HepG2 (cell line): ENCODE results near the gene TTC29. TPM values are rescaled to one million over a fixed set of nuclear protein-coding genes. Genes with fewer than 3 reads are reported as not detected.

Source experiments
- ATAC-seq: fragments of 200-7000 bp; cut with Tn5 transposase; 3 replicates; pipeline ENCODE4 v1.9.1; 2020; ENCODE audit warnings: mild to moderate bottlenecking, moderate library complexity
- BruUV-seq: library from RNA; stranded (reverse); fragments of 400-500 nt; replicated peaks from 2 replicates; lab custom pipeline; 2021; lab: Mats Ljungman, UMichigan
- CTCF ChIA-PET: fragments of 300-600 bp; formaldehyde crosslinking; extraction: SDS; loops from one replicate; lab custom pipeline; 2021; ENCODE audit warnings: low total read pairs, inconsistent platforms, low intra/inter-chr PET ratio; lab: Yijun Ruan, JAX
- POLR2A ChIA-PET: fragments of 350-600 bp; sonication (Branson Sonifier 250); formaldehyde crosslinking; loops from one replicate; lab custom pipeline; 2020; ENCODE audit warnings: antibody characterized with exemption, inconsistent platforms; lab: Yijun Ruan, JAX
- DNase-seq: peaks from one replicate; pipeline ENCODE4 v3.0.0-alpha.2; 2015; ENCODE audit warnings: low spot score
- FAIRE-seq: peaks from 3 replicates; lab custom pipeline; 2011; peaks lifted over from hg19 to GRCh38; lab: Jason Lieb, UNC
- H2AFZ ChIP-seq: one replicate; pipeline ENCODE4 v1.6.1; 2011; ENCODE audit warnings: low read length, inconsistent platforms
- H3K27ac ChIP-seq: fragments of 300-600 bp; 3 replicates; pipeline ENCODE4 v1.8.0; 2011; ENCODE audit warnings: mixed run types, mild to moderate bottlenecking, mixed read lengths, low read length, inconsistent platforms; ENCODE audit not compliant: insufficient read depth; ENCODE audit errors: extremely low read length
- H3K27me3 ChIP-seq, 2 experiments: fragments of 200-600 bp in 1 of 2; 2 replicates in 1 of 2; 3 replicates in 1 of 2; pipeline versions ENCODE4 v1.6.0 to v1.8.0; 2011; ENCODE audit warnings: low read length in 2 of 2, mild to moderate bottlenecking in 2 of 2, moderate library complexity in 2 of 2, inconsistent platforms in 1 of 2; ENCODE audit not compliant: insufficient read depth in 2 of 2, control insufficient read depth in 1 of 2
- H3K36me3 ChIP-seq, 2 experiments: fragments of 200-600 bp in 1 of 2; replicated peaks in 1 of 2; 2 replicates in 1 of 2; 3 replicates in 1 of 2; pipeline versions ENCODE4 v1.5.1 to v1.8.0; 2011; ENCODE audit warnings: low read length in 2 of 2, inconsistent platforms in 1 of 2; ENCODE audit not compliant: insufficient read depth in 2 of 2, control insufficient read depth in 1 of 2
- H3K4me1 ChIP-seq: 2 replicates; pipeline ENCODE4 v1.5.1; 2012; ENCODE audit warnings: low read length, inconsistent platforms; ENCODE audit not compliant: insufficient read depth
- H3K4me2 ChIP-seq: 2 replicates; pipeline ENCODE4 v1.6.0; 2011; ENCODE audit warnings: low read depth, low read length, inconsistent platforms
- H3K4me3 ChIP-seq, 3 experiments: fragments of 200-600 bp in 1 of 3; sonication (generic), shearing (Covaris generic) in 1 of 3; replicated peaks in 1 of 3; 2 replicates each; pipeline ENCODE4 v1.5.1; 2011 to 2016; ENCODE audit warnings: low read length in 3 of 3, inconsistent platforms in 2 of 3, low read depth in 2 of 3, mild to moderate bottlenecking in 2 of 3, control low read depth in 1 of 3, mixed read lengths in 1 of 3; ENCODE audit not compliant: insufficient read depth in 1 of 3
- H3K79me2 ChIP-seq: one replicate; pipeline ENCODE4 v1.6.1; 2011; ENCODE audit warnings: low read length, inconsistent platforms; ENCODE audit not compliant: insufficient read depth
- H3K9ac ChIP-seq: 2 replicates; pipeline ENCODE4 v1.6.0; 2011; ENCODE audit warnings: mild to moderate bottlenecking, low read depth, low read length, inconsistent platforms; ENCODE audit not compliant: insufficient read depth
- H3K9me3 ChIP-seq: 2 replicates; pipeline ENCODE4 v1.5.1; 2012; ENCODE audit warnings: mild to moderate bottlenecking, low read length
- H4K20me1 ChIP-seq: 2 replicates; pipeline ENCODE4 v1.6.0; 2011; ENCODE audit warnings: inconsistent platforms, mild to moderate bottlenecking, low read length, moderate library complexity; ENCODE audit not compliant: insufficient read depth
- ATM ChIP-seq: fragments of 450-650 bp; IDR thresholded peaks from 2 replicates; pipeline ENCODE4 v1.7.1; 2017; ENCODE audit warnings: mild to moderate bottlenecking, borderline replicate concordance
- HBP1 ChIP-seq: IDR thresholded peaks from 2 replicates; pipeline ENCODE4 v1.6.1; 2016; ENCODE audit warnings: low read depth, control low read depth
- HHEX ChIP-seq: IDR thresholded peaks from 2 replicates; pipeline ENCODE4 v1.6.1; 2016; ENCODE audit warnings: control low read depth
- POGZ ChIP-seq: sonication (generic); formaldehyde crosslinking; IDR thresholded peaks from 2 replicates; pipeline ENCODE4 v1.4.0; 2020; ENCODE audit warnings: mild to moderate bottlenecking, missing genetic modification reagents
- SNAPC5 ChIP-seq: sonication (generic); formaldehyde crosslinking; IDR thresholded peaks from 2 replicates; pipeline ENCODE4 v1.8.1; 2023; ENCODE audit warnings: mild to moderate bottlenecking, missing genetic modification reagents, borderline replicate concordance
- ZNF230 ChIP-seq: sonication (generic); formaldehyde crosslinking; IDR thresholded peaks from 2 replicates; pipeline ENCODE4 v1.4.0; 2020; ENCODE audit warnings: mild to moderate bottlenecking, missing genetic modification reagents
- ZNF276 ChIP-seq: sonication (generic); formaldehyde crosslinking; IDR thresholded peaks from 2 replicates; pipeline ENCODE4 v1.4.0; 2020; ENCODE audit warnings: mild to moderate bottlenecking, low read depth, missing genetic modification reagents
- ZNF432 ChIP-seq: sonication (generic); formaldehyde crosslinking; IDR thresholded peaks from 2 replicates; pipeline ENCODE4 v1.5.0; 2020; ENCODE audit warnings: missing genetic modification reagents, mild to moderate bottlenecking, borderline replicate concordance
- ZNF512B ChIP-seq: sonication (generic); formaldehyde crosslinking; IDR thresholded peaks from 2 replicates; pipeline ENCODE4 v1.5.1; 2020; ENCODE audit warnings: missing genetic modification reagents, mild to moderate bottlenecking, borderline replicate concordance
- WGBS: methylation state at CpG from one replicate; pipeline ENCODE4 v1.1.6; 2017; ENCODE audit warnings: low lambda C conversion rate; 5-methylcytosine and 5-hydroxymethylcytosine counted together
- in situ Hi-C: cut with HindIII; loops from 2 replicates; pipeline ENCODE4 v1.10.0; 2017; ENCODE audit warnings: low pct_unique_long_range_greater_than_20kb; ENCODE audit not compliant: extremely low pct_ligation_motif_present
- intact Hi-C: fragments of 100-400 bp; cut with micrococcal nuclease; formaldehyde crosslinking; loops from one replicate; pipeline ENCODE4 v1.10.0; 2022; ENCODE audit not compliant: unreplicated experiment
- polyA plus RNA-seq, 8 experiments: library from polyadenylated mRNA; depleted of rRNA in 3 of 8; stranded (reverse) in 7 of 8; unstranded in 1 of 8; fragments of >200 nt; fragmentation: Illumina TruSeq in 4 of 8; extraction: Trizol in 4 of 8; gene quantifications; 2 replicates each; pipeline versions ENCODE4 v1.2.1 to v1.2.3, GENCODE V29; 2011 to 2016; ENCODE audit warnings: low read depth in 4 of 8, missing spikeins in 1 of 8, mixed read lengths in 1 of 8; ENCODE audit not compliant: insufficient read depth in 1 of 8
- total RNA-seq, 5 experiments: library from RNA; depleted of rRNA; stranded (reverse); fragments of >200 nt; fragmentation: Illumina TruSeq; extraction: Trizol; gene quantifications; 2 replicates each; pipeline ENCODE4 v1.2.3, GENCODE V29; 2016; ENCODE audit warnings: low read depth in 1 of 5

The TTC29 gene
- total and polyA plus RNA-seq, 2 of the 13 experiments (the other 11 are each of a cell fraction or from before 2014, with no cell fraction given) = not detected

- H3K4me2 ChIP-seq = no peak overlapping the region
- FAIRE-seq = no peak
- no peaks in the 10 kb centered on the region for H3K36me3 ChIP-seq
- no peak overlapping the region for H3K27ac ChIP-seq
- no peak overlapping the region for H3K9ac ChIP-seq
- TF ChIP-seq HHEX (CRISPR knock-in tag) (no peak), HBP1 (CRISPR knock-in tag) (no peak), POGZ (CRISPR knock-in tag) (no peak), ZNF230 (CRISPR knock-in tag) (no peak), SNAPC5 (CRISPR knock-in tag) (no peak), ZNF432 (CRISPR knock-in tag) (no peak), ATM (no peak), ZNF276 (CRISPR knock-in tag) (no peak), ZNF512B (CRISPR knock-in tag) (no peak)
- TF ChIP-seq, all 625 proteins: peak for 0
- POLR2A ChIA-PET = no interaction called here
- DNase-seq (no peak), ATAC-seq (no peak)
- no TSS peak for BruUV-seq
- Histone ChIP-seq H3K4me3 (no peak overlapping the region), H4K20me1 (no peaks in the 10 kb centered on the region), H3K9me3 (no peaks in the 10 kb centered on the region), H3K27me3 (no peaks in the 10 kb centered on the region), H2AFZ (no peak overlapping the region), H3K4me1 (no peaks in the 10 kb centered on the region), H3K79me2 (no peaks in the 10 kb centered on the region)
- CTCF ChIA-PET = no interaction called here
- WGBS = 0% methylated on average over 2 of the region's 2 CpGs
- intact Hi-C loops (no loop called here), in situ Hi-C loops (no loop called here)
Measured at GRCh38 chr4:146930673-146931072, 15.0 kb downstream of the TTC29 start.
